H9 (cell line): ENCODE data around the gene ANXA3. TPM values are rescaled to one million over a fixed set of nuclear protein-coding genes. Genes with fewer than 3 reads are reported as not detected.

Experiments used
- DNase-seq: peaks from one replicate; pipeline ENCODE4 v3.0.0-alpha.2; 2017
- H2AFZ ChIP-seq: one replicate; pipeline ENCODE4 v1.6.1; 2013; ENCODE audit warnings: mild to moderate bottlenecking, low read length, control low read depth, moderate library complexity
- H2AK5ac ChIP-seq: 2 replicates; pipeline ENCODE4 v1.6.1; 2013; ENCODE audit warnings: low read length, control low read depth, mixed read lengths; ENCODE audit not compliant: insufficient read length
- H2BK120ac ChIP-seq: one replicate; pipeline ENCODE4 v1.6.1; 2013; ENCODE audit warnings: low read depth, mild to moderate bottlenecking, low read length, control low read depth, inconsistent platforms; ENCODE audit not compliant: poor library complexity, severe bottlenecking
- H2BK12ac ChIP-seq: 2 replicates; pipeline ENCODE4 v1.6.1; 2013; ENCODE audit warnings: low read length, control low read depth, mixed read lengths, low read depth; ENCODE audit not compliant: insufficient read length
- H2BK15ac ChIP-seq: 2 replicates; pipeline ENCODE4 v1.6.1; 2013; ENCODE audit warnings: low read depth, low read length, control low read depth
- H2BK20ac ChIP-seq: one replicate; pipeline ENCODE4 v1.6.1; 2013; ENCODE audit warnings: low read depth, mild to moderate bottlenecking, low read length, control low read depth, inconsistent platforms; ENCODE audit not compliant: poor library complexity, severe bottlenecking
- H2BK5ac ChIP-seq: 2 replicates; pipeline ENCODE4 v1.6.1; 2013; ENCODE audit warnings: low read length, control low read depth, mixed read lengths; ENCODE audit not compliant: insufficient read length
- H3K14ac ChIP-seq: 2 replicates; pipeline ENCODE4 v1.6.1; 2013; ENCODE audit warnings: low read length, control low read depth; ENCODE audit not compliant: insufficient read depth
- H3K18ac ChIP-seq: 2 replicates; pipeline ENCODE4 v1.6.1; 2013; ENCODE audit warnings: low read depth, mild to moderate bottlenecking, mixed read lengths, low read length, control low read depth; ENCODE audit not compliant: insufficient read length
- H3K23ac ChIP-seq: 2 replicates; pipeline ENCODE4 v1.6.1; 2013; ENCODE audit warnings: low read length, control low read depth, mixed read lengths, low read depth; ENCODE audit not compliant: insufficient read length
- H3K23me2 ChIP-seq: 2 replicates; pipeline ENCODE4 v1.6.1; 2013; ENCODE audit warnings: low read depth, mild to moderate bottlenecking, mixed read lengths, low read length, control low read depth; ENCODE audit not compliant: insufficient read length, poor library complexity, severe bottlenecking
- H3K27ac ChIP-seq: 2 replicates; pipeline ENCODE4 v1.5.1; 2013; ENCODE audit warnings: low read length, control low read depth, mixed read lengths, low read depth; ENCODE audit not compliant: insufficient read length
- H3K27me3 ChIP-seq: 2 replicates; pipeline ENCODE4 v1.6.1; 2013; ENCODE audit warnings: low read length, control low read depth, inconsistent platforms; ENCODE audit not compliant: insufficient read depth
- H3K4ac ChIP-seq: 2 replicates; pipeline ENCODE4 v1.6.1; 2013; ENCODE audit warnings: low read depth, mild to moderate bottlenecking, control low read depth, inconsistent platforms, low read length, moderate library complexity
- H3K4me1 ChIP-seq: 2 replicates; pipeline ENCODE4 v1.6.1; 2013; ENCODE audit warnings: low read length, control low read depth, inconsistent platforms; ENCODE audit not compliant: insufficient read depth
- H3K4me2 ChIP-seq: 2 replicates; pipeline ENCODE4 v1.6.1; 2013; ENCODE audit warnings: low read length, control low read depth, mixed read lengths; ENCODE audit not compliant: insufficient read length, insufficient read depth
- H3K56ac ChIP-seq: 2 replicates; pipeline ENCODE4 v1.6.1; 2013; ENCODE audit warnings: low read depth, mild to moderate bottlenecking, mixed read lengths, low read length, control low read depth; ENCODE audit not compliant: insufficient read length
- H3K79me1 ChIP-seq: 2 replicates; pipeline ENCODE4 v1.6.1; 2013; ENCODE audit warnings: low read depth, mild to moderate bottlenecking, moderate library complexity, low read length, control low read depth, inconsistent platforms; ENCODE audit not compliant: insufficient read depth, poor library complexity, severe bottlenecking
- H3K79me2 ChIP-seq: 2 replicates; pipeline ENCODE4 v1.6.1; 2013; ENCODE audit warnings: low read length, control low read depth, inconsistent platforms; ENCODE audit not compliant: insufficient read depth
- H3K9ac ChIP-seq: 2 replicates; pipeline ENCODE4 v1.6.1; 2013; ENCODE audit warnings: low read length, control low read depth, mixed read lengths; ENCODE audit not compliant: insufficient read length; ENCODE audit errors: extremely low read depth
- H3K9me3 ChIP-seq: one replicate; pipeline ENCODE4 v1.6.1; 2013; ENCODE audit warnings: low read depth, low read length, inconsistent platforms; ENCODE audit not compliant: control insufficient read depth
- H3T11ph ChIP-seq: one replicate; pipeline ENCODE4 v1.6.1; 2013; ENCODE audit warnings: mild to moderate bottlenecking, low read length, control low read depth, inconsistent platforms
- H4K20me1 ChIP-seq: one replicate; pipeline ENCODE4 v1.6.1; 2013; ENCODE audit not compliant: control insufficient read depth, insufficient read length, insufficient read depth
- H4K5ac ChIP-seq: 2 replicates; pipeline ENCODE4 v1.6.1; 2013; ENCODE audit warnings: low read depth, mild to moderate bottlenecking, mixed read lengths, low read length, control low read depth; ENCODE audit not compliant: insufficient read length
- H4K8ac ChIP-seq: replicated peaks from 2 replicates; pipeline ENCODE4 v1.6.1; 2013; ENCODE audit warnings: low read length, control low read depth, mixed read lengths, low read depth; ENCODE audit not compliant: insufficient read length
- H4K91ac ChIP-seq: 2 replicates; pipeline ENCODE4 v1.6.1; 2013; ENCODE audit warnings: low read depth, mild to moderate bottlenecking, moderate library complexity, mixed read lengths, low read length, control low read depth; ENCODE audit not compliant: insufficient read length
- H3K27ac Mint-ChIP-seq, 3 experiments: 2 replicates in 2 of 3; 3 replicates in 1 of 3; pipeline ENCODE4 v1.8.0; 2020 to 2021; ENCODE audit warnings: mixed read lengths in 3 of 3, mild to moderate bottlenecking in 1 of 3, moderate library complexity in 1 of 3
- H3K27me3 Mint-ChIP-seq: 2 replicates; pipeline ENCODE4 v1.8.0; 2021; ENCODE audit warnings: low read depth, mild to moderate bottlenecking, moderate library complexity, mixed read lengths
- H3K36me3 Mint-ChIP-seq, 3 experiments: 2 replicates in 2 of 3; 3 replicates in 1 of 3; pipeline ENCODE4 v1.8.0; 2020 to 2021; ENCODE audit warnings: low read depth in 3 of 3, mixed read lengths in 3 of 3; ENCODE audit not compliant: insufficient read depth in 1 of 3
- H3K4me1 Mint-ChIP-seq, 2 experiments: 2 replicates each; pipeline ENCODE4 v1.8.0; 2020; ENCODE audit warnings: mixed read lengths in 2 of 2
- H3K4me3 Mint-ChIP-seq, 2 experiments: 2 replicates in 1 of 2; 3 replicates in 1 of 2; pipeline ENCODE4 v1.8.0; 2020 to 2021; ENCODE audit warnings: mild to moderate bottlenecking in 2 of 2, mixed read lengths in 2 of 2, moderate library complexity in 1 of 2
- H3K9me3 Mint-ChIP-seq, 2 experiments: 2 replicates in 1 of 2; 3 replicates in 1 of 2; pipeline ENCODE4 v1.8.0; 2020; ENCODE audit warnings: mild to moderate bottlenecking in 2 of 2, mixed read lengths in 2 of 2, moderate library complexity in 1 of 2
- WGBS: extraction: QIAGEN DNeasy Blood & Tissue Kit; methylation state at CpG from one replicate; pipeline ENCODE4 v1.1.7; 2013; ENCODE audit warnings: missing lambda C conversion rate, low lambda C conversion rate, mixed read lengths; ENCODE audit not compliant: insufficient read length; ENCODE audit errors: extremely low coverage; 5-methylcytosine and 5-hydroxymethylcytosine counted together
- total RNA-seq: library from RNA; stranded (reverse); gene quantifications from 2 replicates; pipeline ENCODE4 v1.2.1, GENCODE V29; 2021
- TF ChIP-seq, protein P1 (sequence below): fragments of 200-600 bp; sonication (generic); conservative IDR thresholded peaks from 3 replicates; pipeline ENCODE4 v1.8.0; 2021; ENCODE audit warnings: antibody characterized with exemption, mild to moderate bottlenecking

ANXA3 gene
- total RNA-seq, 1 experiment from 2014 or later: 20.6 TPM

DNA sequence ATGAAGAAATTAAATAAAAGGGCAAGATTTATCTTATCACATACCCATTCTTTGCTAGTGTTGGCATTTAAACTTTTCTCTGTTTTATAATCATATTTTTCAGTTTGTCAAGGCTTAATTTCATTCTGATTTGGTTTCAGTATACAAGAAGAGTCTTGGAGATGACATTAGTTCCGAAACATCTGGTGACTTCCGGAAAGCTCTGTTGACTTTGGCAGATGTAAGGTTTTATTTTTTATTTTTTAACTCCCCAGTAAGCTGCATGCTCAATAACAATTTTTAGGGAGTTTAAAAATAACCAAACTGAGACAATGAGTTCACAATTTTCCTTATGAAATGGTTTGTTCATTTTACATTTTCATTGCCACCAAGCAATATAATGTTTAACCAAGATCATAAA, 39.8 kb downstream of the ANXA3 start:
- Histone ChIP-seq H2AK5ac (no peak overlapping the region), H3K79me1 (no peaks in the 10 kb centered on the region), H3K79me2 (no peaks in the 10 kb centered on the region), H2BK120ac (no peak overlapping the region), H3K23ac (no peak overlapping the region), H3K56ac (no peak overlapping the region), H2BK15ac (no peak overlapping the region), H3K27me3 (no peaks in the 10 kb centered on the region), H3K4me1 (no peaks in the 10 kb centered on the region), H2BK5ac (no peak overlapping the region), H3T11ph (no peak overlapping the region), H4K20me1 (no peaks in the 10 kb centered on the region), H3K27ac (no peak overlapping the region), H3K9me3 (no peaks in the 10 kb centered on the region), H4K91ac (no peak overlapping the region), H3K4me2 (no peak overlapping the region), H4K5ac (no peak overlapping the region), H4K8ac (no peak overlapping the region), H3K14ac (no peak overlapping the region), H2BK20ac (no peak overlapping the region), H3K4ac (no peak overlapping the region), H3K9ac (no peak overlapping the region), H2BK12ac (no peak overlapping the region), H3K23me2 (no peaks in the 10 kb centered on the region), H3K18ac (no peak overlapping the region), H2AFZ (no peak overlapping the region)
- peaks cover 0 to 2% of the 10 kb centered on the region in 2 experiments; a peak in 1 of 5 replicates for H3K9me3 Mint-ChIP-seq
- TF ChIP-seq, protein P1, sequence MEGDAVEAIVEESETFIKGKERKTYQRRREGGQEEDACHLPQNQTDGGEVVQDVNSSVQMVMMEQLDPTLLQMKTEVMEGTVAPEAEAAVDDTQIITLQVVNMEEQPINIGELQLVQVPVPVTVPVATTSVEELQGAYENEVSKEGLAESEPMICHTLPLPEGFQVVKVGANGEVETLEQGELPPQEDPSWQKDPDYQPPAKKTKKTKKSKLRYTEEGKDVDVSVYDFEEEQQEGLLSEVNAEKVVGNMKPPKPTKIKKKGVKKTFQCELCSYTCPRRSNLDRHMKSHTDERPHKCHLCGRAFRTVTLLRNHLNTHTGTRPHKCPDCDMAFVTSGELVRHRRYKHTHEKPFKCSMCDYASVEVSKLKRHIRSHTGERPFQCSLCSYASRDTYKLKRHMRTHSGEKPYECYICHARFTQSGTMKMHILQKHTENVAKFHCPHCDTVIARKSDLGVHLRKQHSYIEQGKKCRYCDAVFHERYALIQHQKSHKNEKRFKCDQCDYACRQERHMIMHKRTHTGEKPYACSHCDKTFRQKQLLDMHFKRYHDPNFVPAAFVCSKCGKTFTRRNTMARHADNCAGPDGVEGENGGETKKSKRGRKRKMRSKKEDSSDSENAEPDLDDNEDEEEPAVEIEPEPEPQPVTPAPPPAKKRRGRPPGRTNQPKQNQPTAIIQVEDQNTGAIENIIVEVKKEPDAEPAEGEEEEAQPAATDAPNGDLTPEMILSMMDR: no peak
- H3K4me3 Mint-ChIP-seq: no peak overlapping the region
- H3K36me3 Mint-ChIP-seq: peaks cover 0 to 11% (median 5%) of the 10 kb centered on the region in 3 experiments; a peak in 3 of 7 replicates
- no peaks in the 10 kb centered on the region for H3K27me3 Mint-ChIP-seq
- no peak overlapping the region for H3K27ac Mint-ChIP-seq
- DNase-seq: no peak
- peaks cover 10 to 11% of the 10 kb centered on the region in 2 experiments for H3K4me1 Mint-ChIP-seq
- no CpG with 5 or more reads among the region's 2 CpGs for WGBS
